Measurements from ENCODE around the gene ZFC3H1. TPM values are rescaled to one million over a fixed set of nuclear protein-coding genes. Genes with fewer than 3 reads are reported as not detected.
A peak's percentile ranks its signal among the peaks of the same experiment; 100 is the strongest.

Gene ZFC3H1
- total and polyA plus RNA-seq, 2 of the 13 experiments (the other 11 are each of a cell fraction or from before 2014, with no cell fraction given) = 17.1 to 38.3 TPM

DNA sequence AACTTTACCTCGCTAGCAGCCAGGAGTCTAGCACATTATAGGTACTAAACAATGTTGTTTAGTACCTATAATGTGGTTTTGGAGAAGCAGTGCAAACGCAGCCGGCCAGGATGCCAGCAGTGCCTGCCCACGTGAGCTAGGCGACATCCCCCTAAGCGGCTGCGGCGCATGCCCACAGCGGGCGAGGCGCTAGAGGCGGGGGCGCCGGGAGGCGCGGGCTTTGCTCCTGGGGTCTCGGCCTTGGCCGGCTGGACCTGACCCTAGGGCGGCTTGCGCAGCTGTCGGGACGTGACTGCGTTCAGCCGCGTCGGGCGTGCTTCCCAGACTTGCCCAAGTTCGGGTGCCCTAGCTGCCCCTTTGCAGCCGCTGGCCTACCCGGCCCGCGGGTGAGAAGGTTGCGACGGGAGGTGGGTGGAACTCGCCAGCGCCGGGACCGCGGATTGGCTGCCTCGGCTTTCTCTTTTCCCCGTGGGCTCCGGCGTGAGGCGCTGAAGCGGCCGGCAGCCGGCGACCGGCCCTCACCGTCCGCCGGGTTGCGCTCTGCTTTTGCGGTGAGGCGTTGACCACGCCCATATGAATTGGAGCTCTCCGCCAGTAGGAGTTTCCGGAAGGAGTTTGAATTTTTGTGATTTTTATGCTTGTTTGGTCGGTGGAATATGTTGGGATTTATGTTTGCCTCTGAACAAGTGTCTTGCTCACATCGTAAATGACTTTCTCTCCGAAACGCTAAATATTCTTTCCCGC is 22.4 kb upstream of the ZFC3H1 start, which contains the start of gene TMEM19 (continued):
- TF ChIP-seq, protein P1, sequence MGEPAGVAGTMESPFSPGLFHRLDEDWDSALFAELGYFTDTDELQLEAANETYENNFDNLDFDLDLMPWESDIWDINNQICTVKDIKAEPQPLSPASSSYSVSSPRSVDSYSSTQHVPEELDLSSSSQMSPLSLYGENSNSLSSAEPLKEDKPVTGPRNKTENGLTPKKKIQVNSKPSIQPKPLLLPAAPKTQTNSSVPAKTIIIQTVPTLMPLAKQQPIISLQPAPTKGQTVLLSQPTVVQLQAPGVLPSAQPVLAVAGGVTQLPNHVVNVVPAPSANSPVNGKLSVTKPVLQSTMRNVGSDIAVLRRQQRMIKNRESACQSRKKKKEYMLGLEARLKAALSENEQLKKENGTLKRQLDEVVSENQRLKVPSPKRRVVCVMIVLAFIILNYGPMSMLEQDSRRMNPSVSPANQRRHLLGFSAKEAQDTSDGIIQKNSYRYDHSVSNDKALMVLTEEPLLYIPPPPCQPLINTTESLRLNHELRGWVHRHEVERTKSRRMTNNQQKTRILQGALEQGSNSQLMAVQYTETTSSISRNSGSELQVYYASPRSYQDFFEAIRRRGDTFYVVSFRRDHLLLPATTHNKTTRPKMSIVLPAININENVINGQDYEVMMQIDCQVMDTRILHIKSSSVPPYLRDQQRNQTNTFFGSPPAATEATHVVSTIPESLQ (CRISPR knock-in tag; conservative IDR thresholded peaks at IDR 0.05) = no peak
- TF ChIP-seq NFRKB (IDR thresholded peaks at IDR 0.05) (no peak), CENPX (CRISPR knock-in tag; IDR thresholded peaks at IDR 0.05) (no peak), ZNF768 (CRISPR knock-in tag; IDR thresholded peaks at IDR 0.05) (peak; percentile 75; the same call in 1 of the 2 replicates), ZNF34 (CRISPR knock-in tag; IDR thresholded peaks at IDR 0.05; ENCODE audit: borderline replicate concordance) (0 out of 2 replicates have a peak, but pooled peaks have one; percentile 35), ZFYVE20 (CRISPR knock-in tag; IDR thresholded peaks at IDR 0.05; ENCODE audit: borderline replicate concordance, low read depth) (no peak), MBNL3 (CRISPR knock-in tag; conservative IDR thresholded peaks at IDR 0.05) (no peak), HCFC1 (IDR thresholded peaks at IDR 0.05; ENCODE audit: low read depth, low read length) (no peak), RORA (CRISPR knock-in tag; IDR thresholded peaks at IDR 0.05) (no peak), ZNF713 (CRISPR knock-in tag; IDR thresholded peaks at IDR 0.05) (0 out of 2 replicates have a peak, but pooled peaks have one; percentile 35), ZIK1 (CRISPR knock-in tag; IDR thresholded peaks at IDR 0.05; ENCODE audit: borderline replicate concordance, low read depth) (peak; percentile 53; the same call in 1 of the 2 replicates), EZH2 (conservative IDR thresholded peaks at IDR 0.05; ENCODE audit: low read depth, low read length) (no peak), WIZ (CRISPR knock-in tag; IDR thresholded peaks at IDR 0.05) (peak; percentile 84; the same call in 1 of the 2 replicates), ZNF747 (CRISPR knock-in tag; IDR thresholded peaks at IDR 0.05; ENCODE audit: borderline replicate concordance) (peak; percentile 62; the same call in 1 of the 2 replicates)
- TF ChIP-seq, protein P2, sequence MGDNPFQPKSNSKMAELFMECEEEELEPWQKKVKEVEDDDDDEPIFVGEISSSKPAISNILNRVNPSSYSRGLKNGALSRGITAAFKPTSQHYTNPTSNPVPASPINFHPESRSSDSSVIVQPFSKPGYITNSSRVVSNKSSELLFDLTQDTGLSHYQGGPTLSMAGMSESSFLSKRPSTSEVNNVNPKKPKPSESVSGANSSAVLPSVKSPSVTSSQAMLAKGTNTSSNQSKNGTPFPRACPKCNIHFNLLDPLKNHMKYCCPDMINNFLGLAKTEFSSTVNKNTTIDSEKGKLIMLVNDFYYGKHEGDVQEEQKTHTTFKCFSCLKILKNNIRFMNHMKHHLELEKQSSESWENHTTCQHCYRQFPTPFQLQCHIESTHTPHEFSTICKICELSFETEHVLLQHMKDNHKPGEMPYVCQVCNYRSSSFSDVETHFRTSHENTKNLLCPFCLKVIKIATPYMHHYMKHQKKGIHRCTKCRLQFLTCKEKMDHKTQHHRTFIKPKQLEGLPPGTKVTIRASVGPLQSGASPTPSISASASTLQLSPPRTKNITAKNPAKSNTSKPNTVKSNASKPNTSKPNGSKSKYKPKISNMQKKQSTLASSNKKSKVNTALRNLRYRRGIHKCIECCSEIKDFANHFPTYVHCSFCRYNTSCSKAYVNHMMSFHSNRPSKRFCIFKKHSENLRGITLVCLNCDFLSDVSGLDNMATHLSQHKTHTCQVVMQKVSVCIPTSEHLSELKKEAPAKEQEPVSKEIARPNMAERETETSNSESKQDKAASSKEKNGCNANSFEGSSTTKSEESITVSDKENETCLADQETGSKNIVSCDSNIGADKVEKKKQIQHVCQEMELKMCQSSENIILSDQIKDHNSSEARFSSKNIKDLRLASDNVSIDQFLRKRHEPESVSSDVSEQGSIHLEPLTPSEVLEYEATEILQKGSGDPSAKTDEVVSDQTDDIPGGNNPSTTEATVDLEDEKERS (CRISPR knock-in tag; IDR thresholded peaks at IDR 0.05) = peak; percentile 85
- TF ChIP-seq, protein P3, sequence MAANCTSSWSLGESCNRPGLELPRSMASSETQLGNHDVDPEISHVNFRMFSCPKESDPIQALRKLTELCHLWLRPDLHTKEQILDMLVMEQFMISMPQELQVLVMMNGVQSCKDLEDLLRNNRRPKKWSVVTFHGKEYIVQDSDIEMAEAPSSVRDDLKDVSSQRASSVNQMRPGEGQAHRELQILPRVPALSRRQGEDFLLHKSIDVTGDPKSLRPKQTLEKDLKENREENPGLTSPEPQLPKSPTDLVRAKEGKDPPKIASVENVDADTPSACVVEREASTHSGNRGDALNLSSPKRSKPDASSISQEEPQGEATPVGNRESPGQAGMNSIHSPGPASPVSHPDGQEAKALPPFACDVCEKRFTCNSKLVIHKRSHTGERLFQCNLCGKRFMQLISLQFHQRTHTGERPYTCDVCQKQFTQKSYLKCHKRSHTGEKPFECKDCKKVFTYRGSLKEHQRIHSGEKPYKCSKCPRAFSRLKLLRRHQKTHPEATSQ (CRISPR knock-in tag; IDR thresholded peaks at IDR 0.05; ENCODE audit: borderline replicate concordance) = peak; percentile 40; the same call in 1 of the 2 replicates
- TF ChIP-seq, protein P4, sequence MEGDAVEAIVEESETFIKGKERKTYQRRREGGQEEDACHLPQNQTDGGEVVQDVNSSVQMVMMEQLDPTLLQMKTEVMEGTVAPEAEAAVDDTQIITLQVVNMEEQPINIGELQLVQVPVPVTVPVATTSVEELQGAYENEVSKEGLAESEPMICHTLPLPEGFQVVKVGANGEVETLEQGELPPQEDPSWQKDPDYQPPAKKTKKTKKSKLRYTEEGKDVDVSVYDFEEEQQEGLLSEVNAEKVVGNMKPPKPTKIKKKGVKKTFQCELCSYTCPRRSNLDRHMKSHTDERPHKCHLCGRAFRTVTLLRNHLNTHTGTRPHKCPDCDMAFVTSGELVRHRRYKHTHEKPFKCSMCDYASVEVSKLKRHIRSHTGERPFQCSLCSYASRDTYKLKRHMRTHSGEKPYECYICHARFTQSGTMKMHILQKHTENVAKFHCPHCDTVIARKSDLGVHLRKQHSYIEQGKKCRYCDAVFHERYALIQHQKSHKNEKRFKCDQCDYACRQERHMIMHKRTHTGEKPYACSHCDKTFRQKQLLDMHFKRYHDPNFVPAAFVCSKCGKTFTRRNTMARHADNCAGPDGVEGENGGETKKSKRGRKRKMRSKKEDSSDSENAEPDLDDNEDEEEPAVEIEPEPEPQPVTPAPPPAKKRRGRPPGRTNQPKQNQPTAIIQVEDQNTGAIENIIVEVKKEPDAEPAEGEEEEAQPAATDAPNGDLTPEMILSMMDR (CRISPR knock-in tag; IDR thresholded peaks at IDR 0.05) = peak; percentile 59
- TF ChIP-seq, protein P5, sequence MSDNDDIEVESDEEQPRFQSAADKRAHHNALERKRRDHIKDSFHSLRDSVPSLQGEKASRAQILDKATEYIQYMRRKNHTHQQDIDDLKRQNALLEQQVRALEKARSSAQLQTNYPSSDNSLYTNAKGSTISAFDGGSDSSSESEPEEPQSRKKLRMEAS (IDR thresholded peaks at IDR 0.05) = peak; percentile 95
- TF ChIP-seq, protein P6, sequence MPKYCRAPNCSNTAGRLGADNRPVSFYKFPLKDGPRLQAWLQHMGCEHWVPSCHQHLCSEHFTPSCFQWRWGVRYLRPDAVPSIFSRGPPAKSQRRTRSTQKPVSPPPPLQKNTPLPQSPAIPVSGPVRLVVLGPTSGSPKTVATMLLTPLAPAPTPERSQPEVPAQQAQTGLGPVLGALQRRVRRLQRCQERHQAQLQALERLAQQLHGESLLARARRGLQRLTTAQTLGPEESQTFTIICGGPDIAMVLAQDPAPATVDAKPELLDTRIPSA (CRISPR knock-in tag; IDR thresholded peaks at IDR 0.05; ENCODE audit: borderline replicate concordance) = no peak

Data from HepG2 (cell line).